SK-N-SH treated with all-trans-retinoic acid at 6 μM for 48 hours (cell line): ENCODE results near the gene HAND2.

Experiments
- ATAC-seq: fragments of 200-7000 bp; cut with Tn5 transposase; 3 replicates; pipeline ENCODE4 v1.9.1; 2020; ENCODE audit warnings: mild to moderate bottlenecking, moderate library complexity
- ARNTL ChIP-seq: fragments of 450-650 bp; formaldehyde crosslinking; IDR thresholded peaks from 2 replicates; pipeline ENCODE4 v1.5.0; 2020; ENCODE audit warnings: low read depth, mild to moderate bottlenecking, moderate library complexity, borderline replicate concordance
- BACH2 ChIP-seq: fragments of 250-450 bp; sonication (Bioruptor Pico); IDR thresholded peaks from 2 replicates; pipeline ENCODE4 v1.9.0; 2021; ENCODE audit warnings: mild to moderate bottlenecking, borderline replicate concordance
- CREB5 ChIP-seq: fragments of 250-450 bp; sonication (Bioruptor Pico); IDR thresholded peaks from 2 replicates; pipeline ENCODE4 v1.5.1; 2020; ENCODE audit warnings: low read depth, mild to moderate bottlenecking, moderate library complexity
- CSDC2 ChIP-seq: fragments of 250-450 bp; sonication (Bioruptor Pico); IDR thresholded peaks from 2 replicates; pipeline ENCODE4 v1.5.0; 2020; ENCODE audit warnings: mild to moderate bottlenecking, moderate library complexity
- CSRNP3 ChIP-seq: fragments of 250-450 bp; sonication (Bioruptor Pico); IDR thresholded peaks from 2 replicates; pipeline ENCODE4 v1.5.1; 2021; ENCODE audit warnings: mild to moderate bottlenecking, moderate library complexity
- ESRRG ChIP-seq: fragments of 250-450 bp; sonication (Bioruptor Pico); IDR thresholded peaks from 2 replicates; pipeline ENCODE4 v1.6.1; 2021; ENCODE audit warnings: mild to moderate bottlenecking
- GLIS3 ChIP-seq: fragments of 250-450 bp; sonication (Bioruptor Pico); IDR thresholded peaks from 2 replicates; pipeline ENCODE4 v1.5.0; 2020; ENCODE audit warnings: mild to moderate bottlenecking, moderate library complexity
- ISL1 ChIP-seq: fragments of 250-450 bp; sonication (Bioruptor Pico); IDR thresholded peaks from 2 replicates; pipeline ENCODE4 v2.1.2; 2022; ENCODE audit warnings: mild to moderate bottlenecking, moderate library complexity
- OSR1 ChIP-seq: fragments of 250-450 bp; sonication (Bioruptor Pico); IDR thresholded peaks from 2 replicates; pipeline ENCODE4 v1.8.0; 2022; ENCODE audit warnings: moderate library complexity, mild to moderate bottlenecking, inconsistent platforms
- PATZ1 ChIP-seq: fragments of 250-450 bp; sonication (Bioruptor Pico); IDR thresholded peaks from 2 replicates; pipeline ENCODE4 v1.8.0; 2020; ENCODE audit warnings: mild to moderate bottlenecking, moderate library complexity, borderline replicate concordance
- POU6F1 ChIP-seq: fragments of 250-450 bp; sonication (Bioruptor Pico); IDR thresholded peaks from 2 replicates; pipeline ENCODE4 v1.8.0; 2021; ENCODE audit warnings: low read depth, mild to moderate bottlenecking, moderate library complexity, borderline replicate concordance
- PPARA ChIP-seq: fragments of 250-450 bp; sonication (Bioruptor Pico); IDR thresholded peaks from 2 replicates; pipeline ENCODE4 v1.5.0; 2020; ENCODE audit warnings: mild to moderate bottlenecking, borderline replicate concordance
- RARB ChIP-seq: fragments of 250-450 bp; sonication (Bioruptor Pico); IDR thresholded peaks from 2 replicates; pipeline ENCODE4 v1.8.0; 2021; ENCODE audit warnings: mild to moderate bottlenecking, moderate library complexity
- TSHZ2 ChIP-seq: fragments of 250-450 bp; sonication (Bioruptor Pico); IDR thresholded peaks from 2 replicates; pipeline ENCODE4 v1.5.0; 2020; ENCODE audit warnings: mild to moderate bottlenecking, moderate library complexity
- ZC3H10 ChIP-seq: fragments of 250-450 bp; sonication (Bioruptor Pico); IDR thresholded peaks from 2 replicates; pipeline ENCODE4 v1.5.1; 2021; ENCODE audit warnings: mild to moderate bottlenecking, moderate library complexity
- ZFP30 ChIP-seq: fragments of 450-650 bp; formaldehyde crosslinking; IDR thresholded peaks from 2 replicates; pipeline ENCODE4 v1.5.0; 2022; ENCODE audit warnings: mild to moderate bottlenecking, moderate library complexity
- ZNF565 ChIP-seq: fragments of 450-650 bp; formaldehyde crosslinking; conservative IDR thresholded peaks from 2 replicates; pipeline ENCODE4 v1.5.0; 2020; ENCODE audit warnings: low read depth, mild to moderate bottlenecking, moderate library complexity
- ZNF70 ChIP-seq: fragments of 450-650 bp; formaldehyde crosslinking; IDR thresholded peaks from 2 replicates; pipeline ENCODE4 v1.5.0; 2020; ENCODE audit warnings: mild to moderate bottlenecking, moderate library complexity

HAND2 gene

GRCh38 chr4:173490256-173490655 lies 39.8 kb downstream of the HAND2 start:
- no peak for ATAC-seq
- TF ChIP-seq ZNF565 (CRISPR knock-in tag) (no peak), GLIS3 (CRISPR knock-in tag) (no peak), ZFP30 (CRISPR knock-in tag) (no peak), ZNF70 (no peak), PATZ1 (no peak), OSR1 (CRISPR knock-in tag) (no peak), ARNTL (CRISPR knock-in tag) (no peak), RARB (CRISPR knock-in tag) (no peak), ESRRG (CRISPR knock-in tag) (no peak)

- ATAC-seq: peak; percentile 9; the same call in 2 of the 3 replicates
- no peak for TF ChIP-seq ZNF70
- TF ChIP-seq ISL1 (CRISPR knock-in tag): peak; percentile 78
Observed at GRCh38 chr4:173489514-173489913, 40.5 kb downstream of the HAND2 start.

GRCh38 chr4:173488656-173489055 lies 41.4 kb downstream of the HAND2 start:
- no peak for ATAC-seq
- TF ChIP-seq PATZ1 (no peak), CSDC2 (CRISPR knock-in tag) (no peak), RARB (CRISPR knock-in tag) (no peak), ZC3H10 (CRISPR knock-in tag) (no peak), POU6F1 (no peak), ZNF565 (CRISPR knock-in tag) (no peak), ESRRG (CRISPR knock-in tag) (no peak), PPARA (no peak), CREB5 (CRISPR knock-in tag) (no peak), OSR1 (CRISPR knock-in tag) (no peak)
- TF ChIP-seq, all 23 proteins: peak for 0

GRCh38 chr4:173488074-173488473 lies 42.0 kb downstream of the HAND2 start:
- TF ChIP-seq ARNTL (CRISPR knock-in tag) (no peak), ZC3H10 (CRISPR knock-in tag) (no peak), BACH2 (CRISPR knock-in tag) (no peak), OSR1 (CRISPR knock-in tag) (no peak), POU6F1 (no peak), ESRRG (CRISPR knock-in tag) (no peak), CSRNP3 (no peak), CSDC2 (CRISPR knock-in tag) (no peak), TSHZ2 (CRISPR knock-in tag) (no peak)

More at GRCh38 chr4:173488074-173488473, 42.0 kb downstream of the HAND2 start:
- ATAC-seq: no peak
